Astrocyte (in vitro differentiated cells and primary cell): ENCODE results near the gene CAMKMT.

Source experiments
- EZH2 ChIP-seq: IDR thresholded peaks from 2 replicates; pipeline ENCODE4 v1.6.1; 2012; ENCODE audit warnings: mild to moderate bottlenecking, low read length, inconsistent platforms; ENCODE audit not compliant: insufficient read depth
- TF ChIP-seq, protein P1 (sequence below): IDR thresholded peaks from 2 replicates; pipeline ENCODE4 v1.5.1; 2011; ENCODE audit warnings: low read depth, mild to moderate bottlenecking, inconsistent platforms, low read length, moderate library complexity; ENCODE audit not compliant: insufficient read depth

DNA sequence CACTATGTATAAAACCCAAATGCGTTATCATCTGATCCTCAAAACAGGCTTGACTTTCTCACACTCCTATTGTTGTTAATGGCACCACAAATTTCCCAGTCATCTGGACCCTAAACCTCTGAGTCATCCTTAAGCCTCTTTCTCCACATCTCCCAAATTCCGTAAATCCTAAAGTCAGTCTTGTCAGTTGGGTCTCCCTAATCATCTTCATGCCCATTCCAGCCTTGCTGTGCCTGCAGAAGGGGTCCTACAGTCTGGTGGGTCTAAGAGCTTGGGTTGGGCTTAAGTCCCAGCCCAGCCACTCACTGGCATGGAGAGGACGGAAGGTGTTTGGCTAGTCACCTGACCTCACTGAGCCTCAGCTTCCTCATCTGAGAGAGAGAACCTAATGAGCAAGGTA lies 314.6 kb downstream of the CAMKMT start:
- TF ChIP-seq, protein P1, sequence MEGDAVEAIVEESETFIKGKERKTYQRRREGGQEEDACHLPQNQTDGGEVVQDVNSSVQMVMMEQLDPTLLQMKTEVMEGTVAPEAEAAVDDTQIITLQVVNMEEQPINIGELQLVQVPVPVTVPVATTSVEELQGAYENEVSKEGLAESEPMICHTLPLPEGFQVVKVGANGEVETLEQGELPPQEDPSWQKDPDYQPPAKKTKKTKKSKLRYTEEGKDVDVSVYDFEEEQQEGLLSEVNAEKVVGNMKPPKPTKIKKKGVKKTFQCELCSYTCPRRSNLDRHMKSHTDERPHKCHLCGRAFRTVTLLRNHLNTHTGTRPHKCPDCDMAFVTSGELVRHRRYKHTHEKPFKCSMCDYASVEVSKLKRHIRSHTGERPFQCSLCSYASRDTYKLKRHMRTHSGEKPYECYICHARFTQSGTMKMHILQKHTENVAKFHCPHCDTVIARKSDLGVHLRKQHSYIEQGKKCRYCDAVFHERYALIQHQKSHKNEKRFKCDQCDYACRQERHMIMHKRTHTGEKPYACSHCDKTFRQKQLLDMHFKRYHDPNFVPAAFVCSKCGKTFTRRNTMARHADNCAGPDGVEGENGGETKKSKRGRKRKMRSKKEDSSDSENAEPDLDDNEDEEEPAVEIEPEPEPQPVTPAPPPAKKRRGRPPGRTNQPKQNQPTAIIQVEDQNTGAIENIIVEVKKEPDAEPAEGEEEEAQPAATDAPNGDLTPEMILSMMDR, result no peak
- no peak for TF ChIP-seq EZH2
